CD4-positive, alpha-beta T cell (primary cell): Measurements from ENCODE around the gene TAL2. TPM values are rescaled to one million over a fixed set of nuclear protein-coding genes. Genes with fewer than 3 reads are reported as not detected.

Source experiments
- ATAC-seq: fragments of 200-7000 bp; cut with Tn5 transposase; one replicate; pipeline ENCODE4 v1.10.0; 2022; ENCODE audit warnings: mild to moderate bottlenecking; ENCODE audit not compliant: poor library complexity
- CTCF ChIA-PET: fragments of 350-600 bp; sonication (Branson Sonifier 250); formaldehyde crosslinking; loops from one replicate; lab custom pipeline; 2021; ENCODE audit warnings: antibody characterized with exemption, inconsistent platforms; lab: Charles Lee
- POLR2A ChIA-PET: fragments of 350-600 bp; sonication (Branson Sonifier 250); formaldehyde crosslinking; loops from one replicate; lab custom pipeline; 2021; ENCODE audit warnings: antibody characterized with exemption, inconsistent platforms; lab: Charles Lee
- DNase-seq, 14 experiments: peaks; one replicate each; pipeline ENCODE4 v3.0.0-alpha.2; 2013 to 2020; ENCODE audit warnings: mixed read lengths in 2 of 14
- H3K27ac ChIP-seq, 2 donors: one replicate each; pipeline versions ENCODE4 v1.5.1 to v1.7.0; 2013; ENCODE audit warnings: low read length in 2 of 2, low read depth in 1 of 2, mild to moderate bottlenecking in 1 of 2
- H3K27me3 ChIP-seq, 2 experiments: 1 replicate in 1 of 2; 2 replicates in 1 of 2; pipeline versions ENCODE4 v1.6.1 to v1.7.0; 2013; ENCODE audit warnings: low read length in 2 of 2, control low read depth in 1 of 2, mild to moderate bottlenecking in 1 of 2, moderate library complexity in 1 of 2; ENCODE audit not compliant: insufficient read depth in 2 of 2, control insufficient read depth in 1 of 2
- H3K36me3 ChIP-seq: one replicate; pipeline ENCODE4 v1.6.1; 2013; ENCODE audit warnings: low read length, control low read depth; ENCODE audit not compliant: insufficient read depth
- H3K4me1 ChIP-seq: one replicate; pipeline ENCODE4 v1.6.1; 2013; ENCODE audit warnings: low read length, control low read depth; ENCODE audit not compliant: insufficient read depth
- H3K4me3 ChIP-seq: one replicate; pipeline ENCODE4 v1.5.1; 2013; ENCODE audit warnings: mild to moderate bottlenecking, low read length, moderate library complexity
- H3K9me3 ChIP-seq, 2 experiments: 1 replicate in 1 of 2; 2 replicates in 1 of 2; pipeline versions ENCODE4 v1.6.1 to v1.7.0; 2013; ENCODE audit warnings: low read length in 2 of 2, mild to moderate bottlenecking in 2 of 2, control low read depth in 1 of 2, moderate library complexity in 1 of 2; ENCODE audit not compliant: control insufficient read depth in 1 of 2, insufficient read depth in 1 of 2
- H3K27ac Mint-ChIP-seq: one replicate; pipeline ENCODE4 v1.8.0; 2020; ENCODE audit warnings: mixed read lengths
- H3K27me3 Mint-ChIP-seq: one replicate; pipeline ENCODE4 v1.8.0; 2021; ENCODE audit warnings: mixed read lengths
- H3K36me3 Mint-ChIP-seq: one replicate; pipeline ENCODE4 v1.8.0; 2021; ENCODE audit warnings: low read depth, mixed read lengths
- H3K4me1 Mint-ChIP-seq: one replicate; pipeline ENCODE4 v1.8.0; 2021; ENCODE audit warnings: low read depth, mixed read lengths
- H3K4me3 Mint-ChIP-seq: one replicate; pipeline ENCODE4 v1.8.0; 2020; ENCODE audit warnings: mild to moderate bottlenecking, mixed read lengths
- H3K9me3 Mint-ChIP-seq: one replicate; pipeline ENCODE4 v1.8.0; 2020; ENCODE audit warnings: mixed read lengths
- intact Hi-C, 2 experiments: fragments of 100-400 bp; cut with DNase I in 1 of 2; cut with micrococcal nuclease in 1 of 2; formaldehyde crosslinking; loops; one replicate each; pipeline versions ENCODE4 v1.15.1 to v1.9.0; 2023 to 2025; cut with DNase I, micrococcal nuclease
- total RNA-seq, 174 experiments: library from RNA in 2 of 174; stranded (reverse) in 2 of 174; gene quantifications; one replicate each; pipeline ENCODE4 v1.2.3 and lab custom pipeline; 2021 to 2026
- TF ChIP-seq, protein P1 (sequence below): fragments of 200-600 bp; IDR thresholded peaks from one replicate; pipeline ENCODE4 v1.8.0; 2022; ENCODE audit warnings: antibody characterized with exemption, mild to moderate bottlenecking

Gene TAL2
- total RNA-seq, 2 experiments from 2014 or later: not detected

DNA sequence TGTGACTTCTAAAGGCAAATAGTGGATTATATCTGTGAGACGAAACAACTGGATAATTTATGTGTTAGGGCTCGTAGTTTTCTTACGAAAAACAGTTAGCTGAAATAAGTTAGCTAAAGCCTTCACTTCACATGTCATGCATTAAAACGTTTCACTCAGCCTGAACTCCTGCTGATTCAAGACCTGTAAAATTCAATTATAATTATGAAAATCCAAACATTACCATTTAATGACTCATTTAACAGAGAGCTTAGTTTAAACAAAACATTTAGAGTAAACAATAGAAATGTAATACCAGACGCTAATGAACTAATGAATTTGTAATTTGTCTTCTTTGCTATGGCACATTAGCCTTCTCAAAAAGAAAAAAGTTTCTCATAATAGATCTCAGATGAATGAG lies 1.7 kb downstream of the TAL2 start:
- H3K27me3 ChIP-seq: peaks cover 4 to 6% of the 10 kb centered on the region in 2 experiments
- DNase-seq: no peak
- no peaks in the 10 kb centered on the region for H3K36me3 ChIP-seq
- H3K4me3 ChIP-seq: no peak overlapping the region
- no peak for ATAC-seq
- no peaks in the 10 kb centered on the region for H3K9me3 ChIP-seq
- H3K27ac ChIP-seq: no peak overlapping the region
- H3K27ac Mint-ChIP-seq: no peak overlapping the region
- no peaks in the 10 kb centered on the region for H3K36me3 Mint-ChIP-seq
- no peaks in the 10 kb centered on the region for H3K4me1 ChIP-seq
- H3K9me3 Mint-ChIP-seq: no peaks in the 10 kb centered on the region
- ChIA-PET POLR2A (no interaction called here), CTCF (no interaction called here)
- peaks cover 22% of the 10 kb centered on the region for H3K27me3 Mint-ChIP-seq
- TF ChIP-seq, protein P1, sequence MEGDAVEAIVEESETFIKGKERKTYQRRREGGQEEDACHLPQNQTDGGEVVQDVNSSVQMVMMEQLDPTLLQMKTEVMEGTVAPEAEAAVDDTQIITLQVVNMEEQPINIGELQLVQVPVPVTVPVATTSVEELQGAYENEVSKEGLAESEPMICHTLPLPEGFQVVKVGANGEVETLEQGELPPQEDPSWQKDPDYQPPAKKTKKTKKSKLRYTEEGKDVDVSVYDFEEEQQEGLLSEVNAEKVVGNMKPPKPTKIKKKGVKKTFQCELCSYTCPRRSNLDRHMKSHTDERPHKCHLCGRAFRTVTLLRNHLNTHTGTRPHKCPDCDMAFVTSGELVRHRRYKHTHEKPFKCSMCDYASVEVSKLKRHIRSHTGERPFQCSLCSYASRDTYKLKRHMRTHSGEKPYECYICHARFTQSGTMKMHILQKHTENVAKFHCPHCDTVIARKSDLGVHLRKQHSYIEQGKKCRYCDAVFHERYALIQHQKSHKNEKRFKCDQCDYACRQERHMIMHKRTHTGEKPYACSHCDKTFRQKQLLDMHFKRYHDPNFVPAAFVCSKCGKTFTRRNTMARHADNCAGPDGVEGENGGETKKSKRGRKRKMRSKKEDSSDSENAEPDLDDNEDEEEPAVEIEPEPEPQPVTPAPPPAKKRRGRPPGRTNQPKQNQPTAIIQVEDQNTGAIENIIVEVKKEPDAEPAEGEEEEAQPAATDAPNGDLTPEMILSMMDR: no peak
- intact Hi-C loops: no loop called here
- H3K4me3 Mint-ChIP-seq: no peak overlapping the region
- no peaks in the 10 kb centered on the region for H3K4me1 Mint-ChIP-seq

DNA sequence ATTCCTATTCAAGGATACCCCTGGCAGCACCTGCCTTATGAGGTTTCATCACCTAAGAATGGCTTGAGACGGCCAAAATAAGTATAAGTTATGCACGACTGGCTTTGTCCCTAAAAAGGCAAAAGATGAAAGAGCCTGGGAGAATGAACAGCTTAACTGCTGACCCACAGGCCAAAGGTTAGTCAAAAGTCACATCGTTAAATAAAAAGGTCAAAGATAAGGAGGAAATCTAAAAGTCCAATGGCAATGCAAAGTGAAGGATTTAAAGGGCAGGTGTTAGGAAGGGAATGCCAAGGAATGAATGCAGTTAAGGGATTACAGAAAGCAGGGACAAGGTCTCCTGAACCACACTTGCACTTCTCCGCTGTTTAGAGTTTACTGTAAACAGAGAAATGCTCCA lies 5.6 kb downstream of the TAL2 start:
- H3K27me3 ChIP-seq: no peaks in the 10 kb centered on the region
- H3K4me1 Mint-ChIP-seq: no peaks in the 10 kb centered on the region
- no peak overlapping the region for H3K27ac Mint-ChIP-seq
- peaks cover 10% of the 10 kb centered on the region for H3K27me3 Mint-ChIP-seq
- no peak for ATAC-seq
- DNase-seq: no peak
- no peak overlapping the region for H3K27ac ChIP-seq
- POLR2A ChIA-PET: no interaction called here
- no peaks in the 10 kb centered on the region for H3K36me3 Mint-ChIP-seq
- H3K9me3 Mint-ChIP-seq: no peaks in the 10 kb centered on the region
- intact Hi-C loops: no loop called here
- H3K4me3 ChIP-seq: no peak overlapping the region
- no peak overlapping the region for H3K4me3 Mint-ChIP-seq
- CTCF ChIA-PET: no interaction called here
- TF ChIP-seq, protein P1: no peak
- H3K9me3 ChIP-seq: no peaks in the 10 kb centered on the region
- no peaks in the 10 kb centered on the region for H3K36me3 ChIP-seq
- no peaks in the 10 kb centered on the region for H3K4me1 ChIP-seq

DNA sequence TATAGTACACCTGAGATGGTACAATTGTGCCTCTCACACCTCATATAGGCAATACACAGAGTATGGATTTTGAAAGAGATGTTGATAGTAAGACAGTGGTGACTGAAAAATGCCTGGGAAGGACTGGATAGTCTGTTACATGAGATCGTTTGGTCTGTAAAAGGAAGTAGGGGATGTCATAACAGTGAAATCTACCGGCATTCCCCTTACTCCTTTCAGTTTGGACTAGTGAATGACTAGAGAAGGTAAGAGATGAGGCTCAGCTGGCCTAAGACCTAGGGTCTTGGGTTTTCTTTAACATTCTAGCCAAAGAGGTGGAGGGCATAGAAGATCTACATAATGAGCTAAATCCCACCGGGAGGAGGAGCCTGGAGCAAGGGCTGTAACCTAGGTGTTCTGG lies 8.1 kb downstream of the TAL2 start:
- no peak overlapping the region for H3K27ac Mint-ChIP-seq
- ChIA-PET CTCF (no interaction called here), POLR2A (no interaction called here)
- no peak for DNase-seq
- ATAC-seq: no peak
- Histone ChIP-seq H3K9me3 (no peaks in the 10 kb centered on the region), H3K36me3 (no peaks in the 10 kb centered on the region), H3K27me3 (no peaks in the 10 kb centered on the region), H3K4me1 (no peaks in the 10 kb centered on the region), H3K27ac (no peak overlapping the region), H3K4me3 (no peak overlapping the region)
- H3K4me3 Mint-ChIP-seq: no peak overlapping the region
- no peaks in the 10 kb centered on the region for H3K9me3 Mint-ChIP-seq
- intact Hi-C loops: loop anchor here in 1 of 2 experiments (2.0 kb wide), 1 partner anchor 42 kb away; no protein-coding TSS in a partner anchor
- no peaks in the 10 kb centered on the region for H3K4me1 Mint-ChIP-seq
- TF ChIP-seq, protein P1: no peak
- H3K27me3 Mint-ChIP-seq: peaks cover 10% of the 10 kb centered on the region
- H3K36me3 Mint-ChIP-seq: no peaks in the 10 kb centered on the region
